GM23338 (cell line): Measurements from ENCODE around the gene HSPBAP1. TPM values are rescaled to one million over a fixed set of nuclear protein-coding genes. Genes with fewer than 3 reads are reported as not detected.

ENCODE experiments used
- ATAC-seq: fragments of 200-7000 bp; cut with Tn5 transposase; 3 replicates; pipeline ENCODE4 v1.9.1; 2020
- DNase-seq: peaks from one replicate; pipeline ENCODE4 v3.0.0-alpha.2; 2015; ENCODE audit warnings: low spot score
- H2AFZ ChIP-seq: fragments of 200-600 bp; sonication (generic); 2 replicates; pipeline ENCODE4 v1.8.0; 2016; ENCODE audit warnings: antibody characterized with exemption, mild to moderate bottlenecking, moderate library complexity
- H3F3A ChIP-seq: fragments of 200-600 bp; sonication (generic); replicated peaks from 2 replicates; pipeline ENCODE4 v1.8.0; 2017; ENCODE audit warnings: antibody characterized with exemption, mixed run types, low read depth
- H3K27ac ChIP-seq: fragments of 200-600 bp; sonication (generic); 2 replicates; pipeline ENCODE4 v1.6.1; 2016; ENCODE audit warnings: low read depth
- H3K27me3 ChIP-seq: fragments of 200-600 bp; sonication (generic); 2 replicates; pipeline ENCODE4 v1.8.0; 2016; ENCODE audit warnings: mild to moderate bottlenecking, mixed run types, moderate library complexity; ENCODE audit not compliant: insufficient read depth
- H3K36me3 ChIP-seq: fragments of 200-600 bp; sonication (generic); 2 replicates; pipeline ENCODE4 v1.8.0; 2016; ENCODE audit warnings: mild to moderate bottlenecking; ENCODE audit not compliant: insufficient read depth
- H3K4me1 ChIP-seq: fragments of 200-600 bp; sonication (generic); 2 replicates; pipeline ENCODE4 v1.8.0; 2016; ENCODE audit warnings: mild to moderate bottlenecking, moderate library complexity; ENCODE audit not compliant: insufficient read depth
- H3K4me2 ChIP-seq: fragments of 200-600 bp; sonication (generic); 2 replicates; pipeline ENCODE4 v1.7.1; 2017; ENCODE audit warnings: mixed run types
- H3K4me3 ChIP-seq: fragments of 200-600 bp; sonication (generic); 2 replicates; pipeline ENCODE4 v1.6.1; 2016; ENCODE audit warnings: mixed run types
- H3K79me2 ChIP-seq: fragments of 200-600 bp; sonication (generic); replicated peaks from 2 replicates; pipeline ENCODE4 v1.8.0; 2017; ENCODE audit warnings: mild to moderate bottlenecking; ENCODE audit not compliant: insufficient read depth
- H3K9me2 ChIP-seq: fragments of 200-600 bp; sonication (generic); 2 replicates; pipeline ENCODE4 v1.8.0; 2017; ENCODE audit not compliant: insufficient read depth
- H4K20me1 ChIP-seq: fragments of 200-600 bp; sonication (generic); replicated peaks from 2 replicates; pipeline ENCODE4 v1.8.0; 2017; ENCODE audit warnings: mild to moderate bottlenecking; ENCODE audit not compliant: insufficient read depth
- H3K27ac Mint-ChIP-seq: 2 replicates; pipeline ENCODE4 v1.8.0; 2020; ENCODE audit warnings: inconsistent platforms, mild to moderate bottlenecking, moderate library complexity, mixed read lengths
- H3K27me3 Mint-ChIP-seq: 3 replicates; pipeline ENCODE4 v1.8.0; 2022; ENCODE audit warnings: low read depth, mild to moderate bottlenecking, moderate library complexity, mixed read lengths, inconsistent platforms; ENCODE audit not compliant: insufficient read depth, poor library complexity
- H3K36me3 Mint-ChIP-seq: 3 replicates; pipeline ENCODE4 v1.8.0; 2021; ENCODE audit warnings: low read depth, mild to moderate bottlenecking, inconsistent platforms, moderate library complexity, mixed read lengths
- H3K4me1 Mint-ChIP-seq: 3 replicates; pipeline ENCODE4 v1.8.0; 2020; ENCODE audit warnings: mild to moderate bottlenecking, inconsistent platforms, mixed read lengths
- H3K4me3 Mint-ChIP-seq: 3 replicates; pipeline ENCODE4 v1.8.0; 2021; ENCODE audit warnings: moderate library complexity, mild to moderate bottlenecking, inconsistent platforms, mixed read lengths
- H3K9me3 Mint-ChIP-seq: 3 replicates; pipeline ENCODE4 v1.8.0; 2020; ENCODE audit warnings: moderate library complexity, mild to moderate bottlenecking, inconsistent platforms, mixed read lengths
- CREB1 ChIP-seq: fragments of 250-450 bp; sonication (Bioruptor Pico); IDR thresholded peaks from 2 replicates; pipeline ENCODE4 v1.5.0; 2020; ENCODE audit warnings: low read depth, mild to moderate bottlenecking, moderate library complexity
- EZH2 ChIP-seq: fragments of 200-600 bp; sonication (generic); IDR thresholded peaks from one replicate; pipeline ENCODE4 v1.8.0; 2017; ENCODE audit warnings: antibody characterized with exemption, mild to moderate bottlenecking, low read depth; ENCODE audit not compliant: unreplicated experiment
- EZH2phosphoT487 ChIP-seq: fragments of 200-600 bp; sonication (generic); IDR thresholded peaks from one replicate; pipeline ENCODE4 v1.8.1; 2018; ENCODE audit warnings: antibody characterized with exemption; ENCODE audit not compliant: unreplicated experiment
- JUNB ChIP-seq: IDR thresholded peaks from one replicate; pipeline ENCODE4 v1.6.1; 2016; ENCODE audit warnings: antibody characterized with exemption; ENCODE audit not compliant: unreplicated experiment
- NANOG ChIP-seq: IDR thresholded peaks from 2 replicates; pipeline ENCODE4 v1.6.1; 2016; ENCODE audit warnings: antibody characterized with exemption, borderline replicate concordance
- POLR2AphosphoS5 ChIP-seq: IDR thresholded peaks from 2 replicates; pipeline ENCODE4 v1.6.1; 2016; ENCODE audit warnings: antibody characterized with exemption, low read depth
- STAT1 ChIP-seq: IDR thresholded peaks from one replicate; pipeline ENCODE4 v1.6.1; 2016; ENCODE audit warnings: antibody characterized with exemption; ENCODE audit not compliant: unreplicated experiment
- ZNF114 ChIP-seq: fragments of 250-450 bp; sonication (Bioruptor Pico); IDR thresholded peaks from 2 replicates; pipeline ENCODE4 v1.5.0; 2020; ENCODE audit warnings: mild to moderate bottlenecking, moderate library complexity
- ZNF331 ChIP-seq: fragments of 250-450 bp; sonication (Bioruptor Pico); IDR thresholded peaks from 2 replicates; pipeline ENCODE4 v1.5.0; 2020; ENCODE audit warnings: low read depth, mild to moderate bottlenecking, moderate library complexity
- polyA plus RNA-seq: library from polyadenylated mRNA; unstranded; fragments of >200 nt; fragmentation: Nextera tagmentation; extraction: Ambion mirVana; gene quantifications from 2 replicates; pipeline ENCODE4 v1.2.1, GENCODE V29; 2016
- total RNA-seq: library from RNA; depleted of rRNA; stranded (reverse); fragments of >200 nt; shearing (Covaris generic); gene quantifications from 2 replicates; pipeline ENCODE4 v1.2.3, GENCODE V29; 2014
- TF ChIP-seq, protein P1 (sequence below): IDR thresholded peaks from one replicate; pipeline ENCODE4 v1.6.1; 2018; ENCODE audit warnings: antibody characterized with exemption; ENCODE audit not compliant: unreplicated experiment
- TF ChIP-seq, protein P2 (sequence below): fragments of 250-450 bp; sonication (Bioruptor Pico); IDR thresholded peaks from 2 replicates; pipeline ENCODE4 v1.5.0; 2020; ENCODE audit warnings: mild to moderate bottlenecking, moderate library complexity
- TF ChIP-seq, protein P3 (sequence below): IDR thresholded peaks from 2 replicates; pipeline ENCODE4 v1.6.1; 2016; ENCODE audit warnings: antibody characterized with exemption
- TF ChIP-seq, protein P4 (sequence below), 2 experiments: fragments of 200-600 bp in 1 of 2; sonication (generic) in 1 of 2; conservative IDR thresholded peaks; 2 replicates each; pipeline versions ENCODE4 v1.5.1 to v1.6.1; 2016 to 2017; ENCODE audit warnings: antibody characterized with exemption in 2 of 2, low read depth in 2 of 2, mild to moderate bottlenecking in 2 of 2, moderate library complexity in 1 of 2

Gene HSPBAP1
- total and polyA plus RNA-seq, 2 experiments from 2014 or later = 8.0 to 11.7 TPM

DNA sequence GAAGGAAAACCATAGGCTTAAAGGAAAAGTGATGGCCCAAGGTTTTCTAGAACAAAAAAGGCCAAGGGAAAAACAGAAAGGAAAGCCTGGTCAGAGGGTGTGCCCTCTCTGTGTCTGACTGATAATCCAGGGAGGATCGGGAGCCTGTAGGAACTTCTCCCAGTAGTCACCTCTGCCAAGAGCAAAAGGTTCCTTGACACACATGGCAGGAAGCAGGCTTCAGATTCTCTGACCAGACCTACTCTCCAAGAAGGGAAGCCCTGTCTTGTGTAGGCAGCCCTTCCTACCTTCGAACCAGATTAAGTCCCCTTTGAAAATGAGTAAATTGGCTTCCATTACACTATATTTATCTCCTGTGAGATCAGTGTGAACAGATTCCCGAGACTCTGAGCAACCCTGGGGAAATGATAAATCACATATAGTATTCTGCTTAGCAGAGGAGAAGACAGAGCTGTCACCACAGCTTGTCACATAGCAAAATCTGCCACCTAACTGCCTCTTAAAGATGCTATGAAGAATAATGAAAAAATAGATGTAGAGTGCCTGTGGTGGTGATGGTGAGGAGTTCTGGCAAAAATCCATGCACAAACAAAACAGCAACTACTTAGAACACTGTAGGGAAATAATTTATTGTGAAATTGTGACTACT lies 74.2 kb downstream of the HSPBAP1 start:
- no peak overlapping the region for H3K27ac ChIP-seq
- Mint-ChIP-seq H3K9me3 (peaks cover 7% of the 10 kb centered on the region; the same call in 1 of the 3 replicates), H3K27ac (no peak overlapping the region), H3K4me1 (no peaks in the 10 kb centered on the region), H3K27me3 (no peaks in the 10 kb centered on the region), H3K4me3 (no peak overlapping the region), H3K36me3 (peaks cover 13% of the 10 kb centered on the region; the same call in 2 of the 3 replicates)
- H3F3A ChIP-seq = no peaks in the 10 kb centered on the region
- DNase-seq (no peak), ATAC-seq (no peak)
- H3K27me3 ChIP-seq = no peaks in the 10 kb centered on the region
- TF ChIP-seq NANOG = no peak
- no peak for TF ChIP-seq CREB1
- TF ChIP-seq ZNF114 (CRISPR knock-in tag) = no peak
- TF ChIP-seq EZH2phosphoT487 = no peak
- TF ChIP-seq EZH2 = no peak
- no peak for TF ChIP-seq ZNF331 (CRISPR knock-in tag)
- TF ChIP-seq, protein P1, sequence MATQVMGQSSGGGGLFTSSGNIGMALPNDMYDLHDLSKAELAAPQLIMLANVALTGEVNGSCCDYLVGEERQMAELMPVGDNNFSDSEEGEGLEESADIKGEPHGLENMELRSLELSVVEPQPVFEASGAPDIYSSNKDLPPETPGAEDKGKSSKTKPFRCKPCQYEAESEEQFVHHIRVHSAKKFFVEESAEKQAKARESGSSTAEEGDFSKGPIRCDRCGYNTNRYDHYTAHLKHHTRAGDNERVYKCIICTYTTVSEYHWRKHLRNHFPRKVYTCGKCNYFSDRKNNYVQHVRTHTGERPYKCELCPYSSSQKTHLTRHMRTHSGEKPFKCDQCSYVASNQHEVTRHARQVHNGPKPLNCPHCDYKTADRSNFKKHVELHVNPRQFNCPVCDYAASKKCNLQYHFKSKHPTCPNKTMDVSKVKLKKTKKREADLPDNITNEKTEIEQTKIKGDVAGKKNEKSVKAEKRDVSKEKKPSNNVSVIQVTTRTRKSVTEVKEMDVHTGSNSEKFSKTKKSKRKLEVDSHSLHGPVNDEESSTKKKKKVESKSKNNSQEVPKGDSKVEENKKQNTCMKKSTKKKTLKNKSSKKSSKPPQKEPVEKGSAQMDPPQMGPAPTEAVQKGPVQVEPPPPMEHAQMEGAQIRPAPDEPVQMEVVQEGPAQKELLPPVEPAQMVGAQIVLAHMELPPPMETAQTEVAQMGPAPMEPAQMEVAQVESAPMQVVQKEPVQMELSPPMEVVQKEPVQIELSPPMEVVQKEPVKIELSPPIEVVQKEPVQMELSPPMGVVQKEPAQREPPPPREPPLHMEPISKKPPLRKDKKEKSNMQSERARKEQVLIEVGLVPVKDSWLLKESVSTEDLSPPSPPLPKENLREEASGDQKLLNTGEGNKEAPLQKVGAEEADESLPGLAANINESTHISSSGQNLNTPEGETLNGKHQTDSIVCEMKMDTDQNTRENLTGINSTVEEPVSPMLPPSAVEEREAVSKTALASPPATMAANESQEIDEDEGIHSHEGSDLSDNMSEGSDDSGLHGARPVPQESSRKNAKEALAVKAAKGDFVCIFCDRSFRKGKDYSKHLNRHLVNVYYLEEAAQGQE = no peak
- no peak for TF ChIP-seq STAT1
- TF ChIP-seq, protein P2, sequence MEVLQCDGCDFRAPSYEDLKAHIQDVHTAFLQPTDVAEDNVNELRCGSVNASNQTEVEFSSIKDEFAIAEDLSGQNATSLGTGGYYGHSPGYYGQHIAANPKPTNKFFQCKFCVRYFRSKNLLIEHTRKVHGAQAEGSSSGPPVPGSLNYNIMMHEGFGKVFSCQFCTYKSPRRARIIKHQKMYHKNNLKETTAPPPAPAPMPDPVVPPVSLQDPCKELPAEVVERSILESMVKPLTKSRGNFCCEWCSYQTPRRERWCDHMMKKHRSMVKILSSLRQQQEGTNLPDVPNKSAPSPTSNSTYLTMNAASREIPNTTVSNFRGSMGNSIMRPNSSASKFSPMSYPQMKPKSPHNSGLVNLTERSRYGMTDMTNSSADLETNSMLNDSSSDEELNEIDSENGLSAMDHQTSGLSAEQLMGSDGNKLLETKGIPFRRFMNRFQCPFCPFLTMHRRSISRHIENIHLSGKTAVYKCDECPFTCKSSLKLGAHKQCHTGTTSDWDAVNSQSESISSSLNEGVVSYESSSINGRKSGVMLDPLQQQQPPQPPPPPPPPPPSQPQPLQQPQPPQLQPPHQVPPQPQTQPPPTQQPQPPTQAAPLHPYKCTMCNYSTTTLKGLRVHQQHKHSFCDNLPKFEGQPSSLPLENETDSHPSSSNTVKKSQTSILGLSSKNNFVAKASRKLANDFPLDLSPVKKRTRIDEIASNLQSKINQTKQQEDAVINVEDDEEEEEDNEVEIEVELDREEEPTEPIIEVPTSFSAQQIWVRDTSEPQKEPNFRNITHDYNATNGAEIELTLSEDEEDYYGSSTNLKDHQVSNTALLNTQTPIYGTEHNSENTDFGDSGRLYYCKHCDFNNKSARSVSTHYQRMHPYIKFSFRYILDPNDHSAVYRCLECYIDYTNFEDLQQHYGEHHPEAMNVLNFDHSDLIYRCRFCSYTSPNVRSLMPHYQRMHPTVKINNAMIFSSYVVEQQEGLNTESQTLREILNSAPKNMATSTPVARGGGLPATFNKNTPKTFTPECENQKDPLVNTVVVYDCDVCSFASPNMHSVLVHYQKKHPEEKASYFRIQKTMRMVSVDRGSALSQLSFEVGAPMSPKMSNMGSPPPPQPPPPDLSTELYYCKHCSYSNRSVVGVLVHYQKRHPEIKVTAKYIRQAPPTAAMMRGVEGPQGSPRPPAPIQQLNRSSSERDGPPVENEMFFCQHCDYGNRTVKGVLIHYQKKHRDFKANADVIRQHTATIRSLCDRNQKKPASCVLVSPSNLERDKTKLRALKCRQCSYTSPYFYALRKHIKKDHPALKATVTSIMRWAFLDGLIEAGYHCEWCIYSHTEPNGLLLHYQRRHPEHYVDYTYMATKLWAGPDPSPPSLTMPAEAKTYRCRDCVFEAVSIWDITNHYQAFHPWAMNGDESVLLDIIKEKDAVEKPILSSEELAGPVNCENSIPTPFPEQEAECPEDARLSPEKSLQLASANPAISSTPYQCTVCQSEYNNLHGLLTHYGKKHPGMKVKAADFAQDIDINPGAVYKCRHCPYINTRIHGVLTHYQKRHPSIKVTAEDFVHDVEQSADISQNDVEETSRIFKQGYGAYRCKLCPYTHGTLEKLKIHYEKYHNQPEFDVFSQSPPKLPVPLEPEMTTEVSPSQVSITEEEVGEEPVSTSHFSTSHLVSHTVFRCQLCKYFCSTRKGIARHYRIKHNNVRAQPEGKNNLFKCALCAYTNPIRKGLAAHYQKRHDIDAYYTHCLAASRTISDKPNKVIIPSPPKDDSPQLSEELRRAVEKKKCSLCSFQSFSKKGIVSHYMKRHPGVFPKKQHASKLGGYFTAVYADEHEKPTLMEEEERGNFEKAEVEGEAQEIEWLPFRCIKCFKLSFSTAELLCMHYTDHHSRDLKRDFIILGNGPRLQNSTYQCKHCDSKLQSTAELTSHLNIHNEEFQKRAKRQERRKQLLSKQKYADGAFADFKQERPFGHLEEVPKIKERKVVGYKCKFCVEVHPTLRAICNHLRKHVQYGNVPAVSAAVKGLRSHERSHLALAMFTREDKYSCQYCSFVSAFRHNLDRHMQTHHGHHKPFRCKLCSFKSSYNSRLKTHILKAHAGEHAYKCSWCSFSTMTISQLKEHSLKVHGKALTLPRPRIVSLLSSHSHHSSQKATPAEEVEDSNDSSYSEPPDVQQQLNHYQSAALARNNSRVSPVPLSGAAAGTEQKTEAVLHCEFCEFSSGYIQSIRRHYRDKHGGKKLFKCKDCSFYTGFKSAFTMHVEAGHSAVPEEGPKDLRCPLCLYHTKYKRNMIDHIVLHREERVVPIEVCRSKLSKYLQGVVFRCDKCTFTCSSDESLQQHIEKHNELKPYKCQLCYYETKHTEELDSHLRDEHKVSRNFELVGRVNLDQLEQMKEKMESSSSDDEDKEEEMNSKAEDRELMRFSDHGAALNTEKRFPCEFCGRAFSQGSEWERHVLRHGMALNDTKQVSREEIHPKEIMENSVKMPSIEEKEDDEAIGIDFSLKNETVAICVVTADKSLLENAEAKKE (CRISPR knock-in tag) = no peak
- TF ChIP-seq JUNB = no peak
- TF ChIP-seq, protein P3, sequence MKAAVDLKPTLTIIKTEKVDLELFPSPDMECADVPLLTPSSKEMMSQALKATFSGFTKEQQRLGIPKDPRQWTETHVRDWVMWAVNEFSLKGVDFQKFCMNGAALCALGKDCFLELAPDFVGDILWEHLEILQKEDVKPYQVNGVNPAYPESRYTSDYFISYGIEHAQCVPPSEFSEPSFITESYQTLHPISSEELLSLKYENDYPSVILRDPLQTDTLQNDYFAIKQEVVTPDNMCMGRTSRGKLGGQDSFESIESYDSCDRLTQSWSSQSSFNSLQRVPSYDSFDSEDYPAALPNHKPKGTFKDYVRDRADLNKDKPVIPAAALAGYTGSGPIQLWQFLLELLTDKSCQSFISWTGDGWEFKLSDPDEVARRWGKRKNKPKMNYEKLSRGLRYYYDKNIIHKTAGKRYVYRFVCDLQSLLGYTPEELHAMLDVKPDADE = no peak
- TF ChIP-seq POLR2AphosphoS5 = no peak
- TF ChIP-seq, protein P4, sequence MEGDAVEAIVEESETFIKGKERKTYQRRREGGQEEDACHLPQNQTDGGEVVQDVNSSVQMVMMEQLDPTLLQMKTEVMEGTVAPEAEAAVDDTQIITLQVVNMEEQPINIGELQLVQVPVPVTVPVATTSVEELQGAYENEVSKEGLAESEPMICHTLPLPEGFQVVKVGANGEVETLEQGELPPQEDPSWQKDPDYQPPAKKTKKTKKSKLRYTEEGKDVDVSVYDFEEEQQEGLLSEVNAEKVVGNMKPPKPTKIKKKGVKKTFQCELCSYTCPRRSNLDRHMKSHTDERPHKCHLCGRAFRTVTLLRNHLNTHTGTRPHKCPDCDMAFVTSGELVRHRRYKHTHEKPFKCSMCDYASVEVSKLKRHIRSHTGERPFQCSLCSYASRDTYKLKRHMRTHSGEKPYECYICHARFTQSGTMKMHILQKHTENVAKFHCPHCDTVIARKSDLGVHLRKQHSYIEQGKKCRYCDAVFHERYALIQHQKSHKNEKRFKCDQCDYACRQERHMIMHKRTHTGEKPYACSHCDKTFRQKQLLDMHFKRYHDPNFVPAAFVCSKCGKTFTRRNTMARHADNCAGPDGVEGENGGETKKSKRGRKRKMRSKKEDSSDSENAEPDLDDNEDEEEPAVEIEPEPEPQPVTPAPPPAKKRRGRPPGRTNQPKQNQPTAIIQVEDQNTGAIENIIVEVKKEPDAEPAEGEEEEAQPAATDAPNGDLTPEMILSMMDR (conservative IDR thresholded peaks at IDR 0.05; ENCODE audit: low read depth in 2 of 2) = no peak
- no peak overlapping the region for H2AFZ ChIP-seq
- H3K4me2 ChIP-seq = no peak overlapping the region
- H3K36me3 ChIP-seq = peaks cover 8% of the 10 kb centered on the region
- no peaks in the 10 kb centered on the region for H3K79me2 ChIP-seq
- no peaks in the 10 kb centered on the region; the same call in 1 of the 2 replicates for H4K20me1 ChIP-seq
- H3K9me2 ChIP-seq = no peaks in the 10 kb centered on the region
- no peaks in the 10 kb centered on the region for H3K4me1 ChIP-seq
- no peak overlapping the region for H3K4me3 ChIP-seq
